ENCODE measurements around the gene COL6A6. TPM values are rescaled to one million over a fixed set of nuclear protein-coding genes. Genes with fewer than 3 reads are reported as not detected.

COL6A6 gene
- total RNA-seq, result not detected

GRCh38 chr3:130516645-130517512 is at the start of gene COL6A6:
Gene COL6A6 (plus strand): TSS chr3:130517177. CDS start chr3:130560365, 43,188 bp downstream.
- peaks cover 2% of the 10 kb centered on the region for H3K4me1 Mint-ChIP-seq (ENCODE audit: low read depth)
- no peak within 1 kb of the TSS for H3K4me3 Mint-ChIP-seq
- H3K36me3 Mint-ChIP-seq, result no peaks in the 10 kb centered on the region
- ChIA-PET POLR2A (no interaction called here), CTCF (no interaction called here)
- intact Hi-C loops (cut with micrococcal nuclease), result no loop called here
- no peak for DNase-seq
- H3K27me3 Mint-ChIP-seq, result peaks cover 37% of the 10 kb centered on the region
- H3K9me3 Mint-ChIP-seq, result no peaks in the 10 kb centered on the region
- H3K27ac Mint-ChIP-seq, result no peak within 1 kb of the TSS

GRCh38 chr3:130468311-130468710 is 48.7 kb upstream of the COL6A6 start:
- Mint-ChIP-seq H3K27ac (no peak overlapping the region), H3K4me1 (ENCODE audit: low read depth) (no peaks in the 10 kb centered on the region), H3K4me3 (no peak overlapping the region), H3K9me3 (no peaks in the 10 kb centered on the region), H3K36me3 (no peaks in the 10 kb centered on the region), H3K27me3 (peaks cover 11% of the 10 kb centered on the region)
- ChIA-PET CTCF (no interaction called here), POLR2A (no interaction called here)
- intact Hi-C loops (cut with micrococcal nuclease), result no loop called here
- DNase-seq, result no peak

- H3K9me3 Mint-ChIP-seq, result no peaks in the 10 kb centered on the region
- H3K4me3 Mint-ChIP-seq, result no peak overlapping the region
- DNase-seq, result no peak
- ChIA-PET POLR2A (no interaction called here), CTCF (no interaction called here)
- intact Hi-C loops (cut with micrococcal nuclease), result no loop called here
- no peaks in the 10 kb centered on the region for H3K4me1 Mint-ChIP-seq (ENCODE audit: low read depth)
- H3K36me3 Mint-ChIP-seq, result no peaks in the 10 kb centered on the region
- no peak overlapping the region for H3K27ac Mint-ChIP-seq
- H3K27me3 Mint-ChIP-seq, result peaks cover 7% of the 10 kb centered on the region
These were observed 46.9 kb upstream of the COL6A6 start for GRCh38 chr3:130470126-130470525.

GRCh38 chr3:130473416-130473815 is 43.6 kb upstream of the COL6A6 start:
- ChIA-PET CTCF (no interaction called here), POLR2A (no interaction called here)
- Mint-ChIP-seq H3K4me3 (no peak overlapping the region), H3K4me1 (ENCODE audit: low read depth) (no peaks in the 10 kb centered on the region), H3K9me3 (no peaks in the 10 kb centered on the region), H3K36me3 (no peaks in the 10 kb centered on the region), H3K27ac (no peak overlapping the region), H3K27me3 (peaks cover 4% of the 10 kb centered on the region)
- DNase-seq, result no peak
- intact Hi-C loops (cut with micrococcal nuclease), result no loop called here

GRCh38 chr3:130480736-130481135 is 36.2 kb upstream of the COL6A6 start:
- Mint-ChIP-seq H3K4me1 (ENCODE audit: low read depth) (no peaks in the 10 kb centered on the region), H3K9me3 (peaks cover 6% of the 10 kb centered on the region), H3K4me3 (no peak overlapping the region), H3K27ac (no peak overlapping the region), H3K36me3 (no peaks in the 10 kb centered on the region), H3K27me3 (peaks cover 3% of the 10 kb centered on the region)
- intact Hi-C loops (cut with micrococcal nuclease), result no loop called here
- no peak for DNase-seq
- ChIA-PET CTCF (interaction anchor here (0.7 kb wide), 1 partner anchor 58 kb away, joined by 3 read pairs; no protein-coding TSS in a partner anchor), POLR2A (no interaction called here)

GRCh38 chr3:130488288-130488687 is 28.7 kb upstream of the COL6A6 start:
- ChIA-PET CTCF (no interaction called here), POLR2A (no interaction called here)
- Mint-ChIP-seq H3K9me3 (no peaks in the 10 kb centered on the region), H3K4me1 (ENCODE audit: low read depth) (no peaks in the 10 kb centered on the region), H3K27me3 (no peaks in the 10 kb centered on the region), H3K27ac (no peak overlapping the region), H3K4me3 (no peak overlapping the region), H3K36me3 (no peaks in the 10 kb centered on the region)
- intact Hi-C loops (cut with micrococcal nuclease), result no loop called here
- no peak for DNase-seq

GRCh38 chr3:130488769-130489450 is 28.1 kb upstream of the COL6A6 start:
- DNase-seq, result no peak
- CTCF ChIA-PET, result interaction anchor here (0.6 kb wide), 1 partner anchor 72 kb away, joined by 3 read pairs; no protein-coding TSS in a partner anchor
- H3K9me3 Mint-ChIP-seq, result no peaks in the 10 kb centered on the region
- no peaks in the 10 kb centered on the region for H3K36me3 Mint-ChIP-seq
- H3K4me1 Mint-ChIP-seq (ENCODE audit: low read depth), result no peaks in the 10 kb centered on the region
- intact Hi-C loops (cut with micrococcal nuclease), result no loop called here
- no peak overlapping the region for H3K27ac Mint-ChIP-seq
- POLR2A ChIA-PET, result no interaction called here
- no peak overlapping the region for H3K4me3 Mint-ChIP-seq
- H3K27me3 Mint-ChIP-seq, result no peaks in the 10 kb centered on the region

- Mint-ChIP-seq H3K4me3 (no peak overlapping the region), H3K36me3 (no peaks in the 10 kb centered on the region), H3K27me3 (no peaks in the 10 kb centered on the region), H3K4me1 (ENCODE audit: low read depth) (no peaks in the 10 kb centered on the region), H3K27ac (no peak overlapping the region), H3K9me3 (no peaks in the 10 kb centered on the region)
- DNase-seq, result no peak
- intact Hi-C loops (cut with micrococcal nuclease), result no loop called here
- CTCF ChIA-PET, result no interaction called here
- POLR2A ChIA-PET, result no interaction called here
These were observed 26.7 kb upstream of the COL6A6 start for GRCh38 chr3:130490241-130490640.

- Mint-ChIP-seq H3K27ac (no peak overlapping the region), H3K9me3 (no peaks in the 10 kb centered on the region), H3K27me3 (no peaks in the 10 kb centered on the region), H3K36me3 (no peaks in the 10 kb centered on the region), H3K4me1 (ENCODE audit: low read depth) (no peaks in the 10 kb centered on the region), H3K4me3 (no peak overlapping the region)
- intact Hi-C loops (cut with micrococcal nuclease), result no loop called here
- ChIA-PET POLR2A (no interaction called here), CTCF (no interaction called here)
- DNase-seq, result no peak
These were observed 25.5 kb upstream of the COL6A6 start for GRCh38 chr3:130491431-130491830.

GRCh38 chr3:130504701-130505100 is 12.3 kb upstream of the COL6A6 start:
- H3K27me3 Mint-ChIP-seq, result peaks cover 19% of the 10 kb centered on the region
- ChIA-PET POLR2A (no interaction called here), CTCF (no interaction called here)
- H3K4me3 Mint-ChIP-seq, result no peak overlapping the region
- no peak for DNase-seq
- intact Hi-C loops (cut with micrococcal nuclease), result no loop called here
- H3K4me1 Mint-ChIP-seq (ENCODE audit: low read depth), result no peaks in the 10 kb centered on the region
- H3K27ac Mint-ChIP-seq, result no peak overlapping the region
- no peaks in the 10 kb centered on the region for H3K36me3 Mint-ChIP-seq
- no peaks in the 10 kb centered on the region for H3K9me3 Mint-ChIP-seq

GRCh38 chr3:130506031-130506430 is 10.9 kb upstream of the COL6A6 start:
- Mint-ChIP-seq H3K36me3 (no peaks in the 10 kb centered on the region), H3K27me3 (peaks cover 21% of the 10 kb centered on the region), H3K4me1 (ENCODE audit: low read depth) (no peaks in the 10 kb centered on the region), H3K4me3 (no peak overlapping the region), H3K27ac (no peak overlapping the region), H3K9me3 (no peaks in the 10 kb centered on the region)
- intact Hi-C loops (cut with micrococcal nuclease), result no loop called here
- DNase-seq, result no peak
- ChIA-PET CTCF (no interaction called here), POLR2A (no interaction called here)

- POLR2A ChIA-PET, result no interaction called here
- CTCF ChIA-PET, result no interaction called here
- Mint-ChIP-seq H3K36me3 (no peaks in the 10 kb centered on the region), H3K4me3 (no peak overlapping the region), H3K9me3 (no peaks in the 10 kb centered on the region), H3K27ac (no peak overlapping the region), H3K27me3 (peaks cover 33% of the 10 kb centered on the region), H3K4me1 (ENCODE audit: low read depth) (no peaks in the 10 kb centered on the region)
- DNase-seq, result no peak
- intact Hi-C loops (cut with micrococcal nuclease), result no loop called here
These were observed 9.2 kb upstream of the COL6A6 start for GRCh38 chr3:130507746-130508145.

- no peaks in the 10 kb centered on the region for H3K9me3 Mint-ChIP-seq
- no peaks in the 10 kb centered on the region for H3K4me1 Mint-ChIP-seq (ENCODE audit: low read depth)
- no peak for DNase-seq
- no peak overlapping the region for H3K4me3 Mint-ChIP-seq
- ChIA-PET POLR2A (no interaction called here), CTCF (no interaction called here)
- intact Hi-C loops (cut with micrococcal nuclease), result no loop called here
- no peaks in the 10 kb centered on the region for H3K36me3 Mint-ChIP-seq
- H3K27ac Mint-ChIP-seq, result no peak overlapping the region
- H3K27me3 Mint-ChIP-seq, result peaks cover 29% of the 10 kb centered on the region
These were observed 8.0 kb upstream of the COL6A6 start for GRCh38 chr3:130509008-130509407.

All from activated CD4-positive, alpha-beta memory T cell treated with anti-CD3 and anti-CD28 coated beads for 36 hours (primary cell).